Measurements from ENCODE around the gene KRT25.

KRT25 gene

GRCh38 chr17:40755231-40755630 is at the start of gene KRT25:
TSS of gene KRT25 (minus strand) at chr17:40755331. CDS start at chr17:40755271, 60 bp downstream.
- no peak for DNase-seq (ENCODE audit: low spot score)

GRCh38 chr17:40803617-40804082 is 48.5 kb upstream of the KRT25 start:
- DNase-seq (ENCODE audit: low spot score): peak; percentile 75

- DNase-seq (ENCODE audit: low spot score): no peak
Measured at GRCh38 chr17:40801157-40801556, 46.0 kb upstream of the KRT25 start.

GRCh38 chr17:40800381-40800780 is 45.2 kb upstream of the KRT25 start:
- no peak for DNase-seq (ENCODE audit: low spot score)

GRCh38 chr17:40799859-40800258 is 44.7 kb upstream of the KRT25 start, which contains the start of gene KRT28:
TSS of gene KRT28 (minus strand) at chr17:40799959. CDS start at chr17:40799893, 66 bp downstream.
- no peak for DNase-seq (ENCODE audit: low spot score)

GRCh38 chr17:40796846-40797245 is 41.7 kb upstream of the KRT25 start:
- DNase-seq (ENCODE audit: low spot score): no peak

GRCh38 chr17:40795019-40795667 is 40.0 kb upstream of the KRT25 start:
- no peak for DNase-seq (ENCODE audit: low spot score)

GRCh38 chr17:40794466-40794865 is 39.3 kb upstream of the KRT25 start:
- DNase-seq (ENCODE audit: low spot score): no peak

- DNase-seq (ENCODE audit: low spot score): no peak
Measured at GRCh38 chr17:40793832-40794231, 38.7 kb upstream of the KRT25 start.

GRCh38 chr17:40791787-40792436 is 36.8 kb upstream of the KRT25 start:
- peak; percentile 7 for DNase-seq (ENCODE audit: low spot score)

GRCh38 chr17:40791111-40791510 is 36.0 kb upstream of the KRT25 start:
- DNase-seq (ENCODE audit: low spot score): no peak

GRCh38 chr17:40782450-40782849 is 27.3 kb upstream of the KRT25 start, which contains the start of gene KRT27:
TSS of gene KRT27 (minus strand) at chr17:40782550. CDS start at chr17:40782493, 57 bp downstream.
- no peak for DNase-seq (ENCODE audit: low spot score)

- no peak for DNase-seq (ENCODE audit: low spot score)
Measured at GRCh38 chr17:40779181-40779909, 24.2 kb upstream of the KRT25 start.

GRCh38 chr17:40778461-40778860 is 23.3 kb upstream of the KRT25 start:
- DNase-seq (ENCODE audit: low spot score): no peak

GRCh38 chr17:40777971-40778370 is 22.8 kb upstream of the KRT25 start:
- no peak for DNase-seq (ENCODE audit: low spot score)

GRCh38 chr17:40777459-40777858 is 22.3 kb upstream of the KRT25 start:
- DNase-seq (ENCODE audit: low spot score): no peak

GRCh38 chr17:40775945-40776344 is 20.8 kb upstream of the KRT25 start:
- DNase-seq (ENCODE audit: low spot score): no peak

- DNase-seq (ENCODE audit: low spot score): no peak
Measured at GRCh38 chr17:40772101-40772500, 17.0 kb upstream of the KRT25 start, which contains the start of gene KRT26. TSS of gene KRT26 (minus strand) at chr17:40772201. CDS start at chr17:40772113, 88 bp downstream.

GRCh38 chr17:40765657-40766056 is 10.5 kb upstream of the KRT25 start:
- DNase-seq (ENCODE audit: low spot score): no peak

- DNase-seq (ENCODE audit: low spot score): no peak
Measured at GRCh38 chr17:40763752-40764151, 8.6 kb upstream of the KRT25 start.

GRCh38 chr17:40760105-40761016 is 5.2 kb upstream of the KRT25 start:
- DNase-seq (ENCODE audit: low spot score): no peak

GRCh38 chr17:40753804-40754203 is 1.3 kb downstream of the KRT25 start:
- DNase-seq (ENCODE audit: low spot score): no peak

Measured in NAMALWA (cell line).